GM12878 (cell line): ENCODE measurements around the gene RAN. TPM values are rescaled to one million over a fixed set of nuclear protein-coding genes. Genes with fewer than 3 reads are reported as not detected.

Experiments
- ATAC-seq: fragments of 200-7000 bp; cut with Tn5 transposase; 3 replicates; pipeline ENCODE4 v1.9.1; 2020; ENCODE audit warnings: mild to moderate bottlenecking, moderate library complexity
- BruUV-seq: library from RNA; stranded (reverse); fragments of 400-500 nt; replicated peaks from 2 replicates; lab custom pipeline; 2021; lab: Mats Ljungman, UMichigan
- CTCF ChIA-PET: fragments of 300-600 bp; sonication (Branson Sonifier 250); formaldehyde crosslinking; extraction: SDS; loops from one replicate; lab custom pipeline; 2021; ENCODE audit warnings: inconsistent platforms; lab: Yijun Ruan, JAX
- POLR2A ChIA-PET: fragments of 350-600 bp; formaldehyde crosslinking; extraction: SDS; loops from one replicate; lab custom pipeline; 2021; ENCODE audit warnings: inconsistent platforms; lab: Charles Lee
- RAD21 ChIA-PET: fragments of 300-600 bp; sonication (Branson Sonifier 250); formaldehyde crosslinking; loops from one replicate; lab custom pipeline; 2023; ENCODE audit warnings: antibody characterized with exemption; ENCODE audit not compliant: unreplicated experiment; lab: Charles Lee
- SMC1A ChIA-PET: fragments of 300-600 bp; sonication (Branson Sonifier 250); formaldehyde crosslinking; loops from one replicate; lab custom pipeline; 2023; ENCODE audit not compliant: unreplicated experiment, uncharacterized antibody; lab: Charles Lee
- DNase-seq: peaks from one replicate; pipeline ENCODE4 v3.0.0-alpha.2; 2011; ENCODE audit warnings: low read depth, low spot score
- FAIRE-seq: peaks from 3 replicates; lab custom pipeline; 2011; peaks lifted over from hg19 to GRCh38; lab: Jason Lieb, UNC
- H2AFZ ChIP-seq: 2 replicates; pipeline ENCODE4 v1.6.0; 2011; ENCODE audit warnings: low read depth, low read length, control low read depth; ENCODE audit not compliant: control insufficient read depth
- H3K27ac ChIP-seq: 2 replicates; pipeline ENCODE4 v1.5.1; 2011; ENCODE audit warnings: control low read depth; ENCODE audit not compliant: control insufficient read depth, insufficient read depth
- H3K27me3 ChIP-seq, 2 experiments: replicated peaks in 1 of 2; 2 replicates each; pipeline versions ENCODE4 v1.6.0 to v1.6.1; 2011; ENCODE audit warnings: low read length in 1 of 2; ENCODE audit not compliant: control insufficient read depth in 2 of 2, insufficient read depth in 2 of 2
- H3K36me3 ChIP-seq, 2 experiments: 2 replicates each; pipeline ENCODE4 v1.5.1; 2011; ENCODE audit warnings: low read length in 1 of 2; ENCODE audit not compliant: control insufficient read depth in 2 of 2, insufficient read depth in 2 of 2
- H3K4me1 ChIP-seq: 2 replicates; pipeline ENCODE4 v1.6.1; 2011; ENCODE audit warnings: mild to moderate bottlenecking, low read length, moderate library complexity, mixed read lengths; ENCODE audit not compliant: control insufficient read depth, insufficient read depth
- H3K4me2 ChIP-seq: 2 replicates; pipeline ENCODE4 v1.6.0; 2011; ENCODE audit warnings: control low read depth; ENCODE audit not compliant: control insufficient read depth, insufficient read depth
- H3K4me3 ChIP-seq: fragments of 200-600 bp; sonication (generic); 2 replicates; pipeline ENCODE4 v1.5.1; 2016
- H3K79me2 ChIP-seq: 2 replicates; pipeline ENCODE4 v1.6.0; 2011; ENCODE audit warnings: low read length; ENCODE audit not compliant: control insufficient read depth, insufficient read depth
- H3K9ac ChIP-seq: 2 replicates; pipeline ENCODE4 v1.8.0; 2011; ENCODE audit warnings: low read length, control low read depth, mixed read lengths; ENCODE audit not compliant: control insufficient read depth, insufficient read depth
- H3K9me3 ChIP-seq: replicated peaks from 3 replicates; pipeline ENCODE4 v1.5.1; 2011; ENCODE audit warnings: mild to moderate bottlenecking, low read length; ENCODE audit not compliant: control insufficient read depth, insufficient read depth
- H4K20me1 ChIP-seq: 2 replicates; pipeline ENCODE4 v1.6.0; 2011; ENCODE audit not compliant: control insufficient read depth, insufficient read depth
- ATF7 ChIP-seq: fragments of 450-650 bp; IDR thresholded peaks from 2 replicates; pipeline ENCODE4 v1.6.1; 2016; ENCODE audit warnings: low read depth, mild to moderate bottlenecking
- BMI1 ChIP-seq: fragments of 450-650 bp; IDR thresholded peaks from 2 replicates; pipeline ENCODE4 v1.6.1; 2016; ENCODE audit warnings: mild to moderate bottlenecking, moderate library complexity, borderline replicate concordance
- CBX3 ChIP-seq: fragments of 200-600 bp; sonication (generic); IDR thresholded peaks from 2 replicates; pipeline ENCODE4 v1.6.1; 2016; ENCODE audit warnings: low read depth, borderline replicate concordance
- CBX5 ChIP-seq: sonication (generic); IDR thresholded peaks from 2 replicates; pipeline ENCODE4 v1.6.1; 2016; ENCODE audit warnings: low read depth, moderate library complexity, mild to moderate bottlenecking, inconsistent platforms
- CREB1 ChIP-seq: IDR thresholded peaks from 2 replicates; pipeline ENCODE4 v1.6.1; 2012; ENCODE audit warnings: low read depth, mild to moderate bottlenecking, inconsistent platforms
- CTCF ChIP-seq, 3 experiments: IDR thresholded peaks in 2 of 3; conservative IDR thresholded peaks in 1 of 3; 2 replicates each; pipeline ENCODE4 v1.5.1; 2011; ENCODE audit warnings: low read depth in 3 of 3, low read length in 3 of 3, mild to moderate bottlenecking in 3 of 3, control low read depth in 2 of 3, moderate library complexity in 2 of 3, inconsistent platforms in 1 of 3, mixed read lengths in 1 of 3; ENCODE audit not compliant: control insufficient read depth in 2 of 3, insufficient read depth in 1 of 3; ENCODE audit errors: extremely low read depth in 1 of 3
- ELK1 ChIP-seq: IDR thresholded peaks from 2 replicates; pipeline ENCODE4 v1.6.1; 2012; ENCODE audit warnings: low read depth, low read length, improper control_type of control experiment
- IKZF2 ChIP-seq, 2 experiments: fragments of 450-650 bp; IDR thresholded peaks; 2 replicates each; pipeline ENCODE4 v1.6.1; 2017; ENCODE audit warnings: mild to moderate bottlenecking in 2 of 2, moderate library complexity in 2 of 2
- IRF3 ChIP-seq: fragments of 450-650 bp; IDR thresholded peaks from 2 replicates; pipeline ENCODE4 v1.6.1; 2014; ENCODE audit warnings: mild to moderate bottlenecking
- MLLT1 ChIP-seq: fragments of 450-650 bp; IDR thresholded peaks from 2 replicates; pipeline ENCODE4 v1.6.1; 2016; ENCODE audit warnings: mild to moderate bottlenecking
- MTA2 ChIP-seq: fragments of 450-650 bp; IDR thresholded peaks from 2 replicates; pipeline ENCODE4 v1.6.1; 2016; ENCODE audit warnings: low read depth, mild to moderate bottlenecking, moderate library complexity
- MXI1 ChIP-seq: fragments of 150-350 bp; IDR thresholded peaks from 2 replicates; pipeline ENCODE4 v1.6.1; 2011; ENCODE audit warnings: low read depth, mild to moderate bottlenecking, inconsistent platforms, low read length, improper control_type of control experiment
- RAD21 ChIP-seq: IDR thresholded peaks from 2 replicates; pipeline ENCODE4 v1.6.1; 2011; ENCODE audit warnings: mild to moderate bottlenecking, low read depth, low read length, moderate library complexity; ENCODE audit not compliant: insufficient read depth
- RB1 ChIP-seq: fragments of 450-650 bp; formaldehyde crosslinking; IDR thresholded peaks from 2 replicates; pipeline ENCODE4 v1.6.1; 2017; ENCODE audit warnings: mild to moderate bottlenecking, borderline replicate concordance
- SMC3 ChIP-seq: IDR thresholded peaks from 2 replicates; pipeline ENCODE4 v1.6.1; 2011; ENCODE audit warnings: low read length, improper control_type of control experiment, borderline replicate concordance
- TCF12 ChIP-seq: IDR thresholded peaks from 2 replicates; pipeline ENCODE4 v1.6.1; 2011; ENCODE audit warnings: low read depth, mild to moderate bottlenecking, low read length
- WGBS: methylation state at CpG from one replicate; pipeline ENCODE4 v1.1.6; 2016; ENCODE audit warnings: low lambda C conversion rate; ENCODE audit not compliant: insufficient replicate concordance, insufficient coverage; ENCODE audit errors: missing lambda C conversion rate; 5-methylcytosine and 5-hydroxymethylcytosine counted together
- in situ Hi-C: fragments of 300-500 bp; cut with MboI; formaldehyde crosslinking; loops from 9 replicates; pipeline ENCODE4 v1.14.3; 2018; ENCODE audit warnings: mixed read lengths
- intact Hi-C: fragments of 100-400 bp; cut with micrococcal nuclease; formaldehyde crosslinking; loops from one replicate; pipeline ENCODE4 v1.14.2; 2022; ENCODE audit not compliant: unreplicated experiment
- polyA plus RNA-seq, 11 experiments: library from polyadenylated mRNA; depleted of rRNA in 4 of 11; unstranded in 6 of 11; stranded (reverse) in 5 of 11; fragments of >200 nt; fragmentation: Nextera tagmentation in 4 of 11; fragmentation: Illumina TruSeq in 1 of 11; extraction: Ambion mirVana in 4 of 11; extraction: Trizol in 1 of 11; gene quantifications; 1 replicate in 1 of 11; 2 replicates in 10 of 11; pipeline versions ENCODE4 v1.2.1 to v1.2.3, GENCODE V29; 2011 to 2016; ENCODE audit warnings: inconsistent platforms in 2 of 11, missing spikeins in 2 of 11, low read depth in 1 of 11
- total RNA-seq, 4 experiments: library from RNA; depleted of rRNA in 3 of 4; stranded (reverse); fragments of >200 nt in 3 of 4; fragmentation: Illumina TruSeq in 1 of 4; extraction: Trizol in 1 of 4; gene quantifications; 2 replicates each; pipeline versions ENCODE4 v1.2.1 to v1.2.3, GENCODE V29; 2013 to 2021

RAN gene
- total and polyA plus RNA-seq, 10 of the 15 experiments (the other 5 are each of a cell fraction or from before 2014, with no cell fraction given): 1,598 to 3,769 (median 2,845) TPM

GRCh38 chr12:130870442-130871285, 1.2 kb upstream of the RAN start:
- Histone ChIP-seq H2AFZ (peak overlapping the region; percentile 69), H3K27ac (peak overlapping the region; percentile 93), H3K79me2 (peaks cover 43% of the 10 kb centered on the region), H3K4me3 (peak overlapping the region; percentile 94), H3K9ac (peak overlapping the region; percentile 90), H3K4me1 (peaks cover 7% of the 10 kb centered on the region), H3K4me2 (peak overlapping the region; percentile 92), H3K36me3 (peaks cover 6 to 24% of the 10 kb centered on the region in 2 experiments), H3K9me3 (no peaks in the 10 kb centered on the region), H3K27me3 (no peaks in the 10 kb centered on the region), H4K20me1 (no peaks in the 10 kb centered on the region; the same call in 1 of the 2 replicates)
- BruUV-seq: TSS peak; percentile 92
- SMC1A ChIA-PET: interaction anchor here (0.6 to 2.1 kb wide), 13 partner anchors 9 to 262 kb away, joined by 3 to 9 read pairs (median 4); no protein-coding TSS in a partner anchor
- under 1% methylated on average over 31 of the region's 31 CpGs for WGBS
- POLR2A ChIA-PET: interaction anchor here (0.8 to 1.7 kb wide), 4 partner anchors 11 to 233 kb away, joined by 3 to 5 read pairs (median 4); no protein-coding TSS in a partner anchor
- FAIRE-seq (peak; percentile 89), DNase-seq (peak; percentile 75), ATAC-seq (peak; percentile 87)
- RAD21 ChIA-PET: interaction anchor here (0.7 to 1.9 kb wide), 18 partner anchors 10 to 369 kb away, joined by 3 to 13 read pairs (median 4); no protein-coding TSS in a partner anchor
- CTCF ChIA-PET: interaction anchor here (0.6 to 2.3 kb wide), 18 partner anchors 9 to 723 kb away, joined by 3 to 8 read pairs (median 4); partner anchors contain the start of gene STX2
- in situ Hi-C loops (no loop called here), intact Hi-C loops (loop anchor here (1.0 to 5.0 kb wide), 4 partner anchors 33 to 262 kb away; partner anchors contain the start of gene STX2)
- no peak for TF ChIP-seq IRF3
- peak; percentile 53; the same call in 1 of the 2 replicates for TF ChIP-seq SMC3
- TF ChIP-seq CBX3: no peak
- TF ChIP-seq MTA2: peak; percentile 39; the same call in 1 of the 2 replicates
- TF ChIP-seq ATF7: 0 out of 2 replicates have a peak, but pooled peaks have one; percentile 15
- TF ChIP-seq CREB1: 0 out of 2 replicates have a peak, but pooled peaks have one; percentile 37
- TF ChIP-seq MLLT1: peak; percentile 22; the same call in 1 of the 2 replicates
- peak; percentile 59 to 83 (median 71) for TF ChIP-seq CTCF (IDR thresholded peaks at IDR 0.05 in 2 of 3, conservative IDR thresholded peaks at IDR 0.05 in 1 of 3; ENCODE audit: control insufficient read depth in 2 of 3, extremely low read depth in 1 of 3, insufficient read depth in 1 of 3, low read depth in 3 of 3, low read length in 3 of 3)
- no peak for TF ChIP-seq TCF12
- TF ChIP-seq ELK1: peak; percentile 37; the same call in 1 of the 2 replicates
- no peak for TF ChIP-seq CBX5
- TF ChIP-seq RAD21: peak; percentile 44; the same call in 1 of the 2 replicates
- no peak for TF ChIP-seq BMI1
- peak; percentile 32 to 49; a peak in 2 of 4 replicates for TF ChIP-seq IKZF2 (IDR thresholded peaks at IDR 0.05)
- TF ChIP-seq MXI1: peak; percentile 55; the same call in 1 of the 2 replicates
- TF ChIP-seq RB1: peak; percentile 29; the same call in 1 of the 2 replicates
